Keratinocyte (primary cell): ENCODE data around the gene PCID2.

Experiments used
- CTCF ChIP-seq, 3 experiments: IDR thresholded peaks in 1 of 3; conservative IDR thresholded peaks in 1 of 3; optimal IDR thresholded peaks in 1 of 3; 2 replicates in 2 of 3; 3 replicates in 1 of 3; pipeline versions ENCODE3 to v1.5.1; 2011; ENCODE audit warnings: low read length in 3 of 3, mild to moderate bottlenecking in 3 of 3, moderate library complexity in 2 of 3, control low read depth in 1 of 3, inconsistent platforms in 1 of 3; ENCODE audit not compliant: insufficient read depth in 2 of 3; ENCODE audit errors: extremely low read depth in 1 of 3
- EZH2 ChIP-seq: IDR thresholded peaks from one replicate; pipeline ENCODE4 v1.6.1; 2012; ENCODE audit warnings: inconsistent platforms, mild to moderate bottlenecking, low read length, moderate library complexity

- TF ChIP-seq CTCF (optimal IDR thresholded peaks at IDR 0.05 in 1 of 3, IDR thresholded peaks at IDR 0.05 in 1 of 3, conservative IDR thresholded peaks at IDR 0.05 in 1 of 3; ENCODE audit: extremely low read depth in 1 of 3, insufficient read depth in 2 of 3, low read length in 3 of 3) (no peak), EZH2 (no peak)
Measured at GRCh38 chr13:113157929-113158747, 50.3 kb downstream of the PCID2 start, which contains the start of gene PROZ.
